HCT116 (cell line): ENCODE measurements around the gene SH2B3.

Experiments
- EZH2 ChIP-seq: fragments of 200-600 bp; sonication (generic); IDR thresholded peaks from 2 replicates; pipeline ENCODE4 v1.6.1; 2017; ENCODE audit warnings: antibody characterized with exemption, mixed run types
- POLR2A ChIP-seq: IDR thresholded peaks from 2 replicates; pipeline ENCODE4 v1.7.0; 2011; ENCODE audit warnings: borderline replicate concordance; ENCODE audit not compliant: insufficient read depth, insufficient read length; ENCODE audit errors: extremely low read depth
- ZFX ChIP-seq: fragments of 450-650 bp; IDR thresholded peaks from 2 replicates; pipeline ENCODE4 v1.6.1; 2017
- TF ChIP-seq, protein P1 (sequence below), 3 experiments: fragments of 200-600 bp in 1 of 3; sonication (generic) in 1 of 3; IDR thresholded peaks in 2 of 3; conservative IDR thresholded peaks in 1 of 3; 2 replicates each; pipeline ENCODE4 v1.5.1; 2012 to 2017; ENCODE audit warnings: low read depth in 2 of 3, low read length in 2 of 3, antibody characterized with exemption in 1 of 3, borderline replicate concordance in 1 of 3, control low read depth in 1 of 3, mild to moderate bottlenecking in 1 of 3, mixed read lengths in 1 of 3, mixed run types in 1 of 3, moderate library complexity in 1 of 3; ENCODE audit not compliant: insufficient read depth in 1 of 3

DNA sequence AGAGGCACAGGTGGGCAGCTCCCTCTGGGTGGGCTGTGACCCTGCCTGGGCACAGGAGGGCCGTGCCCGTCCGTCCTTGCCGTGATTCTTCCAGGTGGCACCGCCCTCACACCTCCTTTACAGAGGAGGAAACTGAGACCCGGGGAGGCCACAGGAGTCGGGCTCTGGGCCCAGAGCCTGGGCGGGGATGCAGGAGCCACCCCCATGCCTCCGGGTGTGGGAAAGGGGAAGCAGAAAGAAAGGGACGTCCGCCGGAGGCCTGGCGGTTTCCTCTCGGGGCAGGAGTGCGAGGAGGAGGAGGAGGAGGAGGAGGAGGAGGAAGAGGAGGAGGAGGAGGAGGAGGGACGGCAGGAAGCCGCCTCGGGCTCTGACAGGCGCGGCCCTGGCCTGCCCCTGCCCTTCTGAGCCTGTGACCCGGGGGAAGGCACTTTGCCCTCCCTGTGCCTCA lies 23.0 kb downstream of the SH2B3 start:
- no peak for TF ChIP-seq EZH2
- no peak for TF ChIP-seq POLR2A
- no peak for TF ChIP-seq ZFX
- TF ChIP-seq, protein P1, sequence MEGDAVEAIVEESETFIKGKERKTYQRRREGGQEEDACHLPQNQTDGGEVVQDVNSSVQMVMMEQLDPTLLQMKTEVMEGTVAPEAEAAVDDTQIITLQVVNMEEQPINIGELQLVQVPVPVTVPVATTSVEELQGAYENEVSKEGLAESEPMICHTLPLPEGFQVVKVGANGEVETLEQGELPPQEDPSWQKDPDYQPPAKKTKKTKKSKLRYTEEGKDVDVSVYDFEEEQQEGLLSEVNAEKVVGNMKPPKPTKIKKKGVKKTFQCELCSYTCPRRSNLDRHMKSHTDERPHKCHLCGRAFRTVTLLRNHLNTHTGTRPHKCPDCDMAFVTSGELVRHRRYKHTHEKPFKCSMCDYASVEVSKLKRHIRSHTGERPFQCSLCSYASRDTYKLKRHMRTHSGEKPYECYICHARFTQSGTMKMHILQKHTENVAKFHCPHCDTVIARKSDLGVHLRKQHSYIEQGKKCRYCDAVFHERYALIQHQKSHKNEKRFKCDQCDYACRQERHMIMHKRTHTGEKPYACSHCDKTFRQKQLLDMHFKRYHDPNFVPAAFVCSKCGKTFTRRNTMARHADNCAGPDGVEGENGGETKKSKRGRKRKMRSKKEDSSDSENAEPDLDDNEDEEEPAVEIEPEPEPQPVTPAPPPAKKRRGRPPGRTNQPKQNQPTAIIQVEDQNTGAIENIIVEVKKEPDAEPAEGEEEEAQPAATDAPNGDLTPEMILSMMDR (IDR thresholded peaks at IDR 0.05 in 2 of 3, conservative IDR thresholded peaks at IDR 0.05 in 1 of 3; ENCODE audit: borderline replicate concordance in 1 of 3, insufficient read depth in 1 of 3, low read depth in 2 of 3, low read length in 2 of 3) = no peak
